Liver (tissue), 3 donors: ENCODE measurements around the gene KHK.

Experiments
- ATF3 ChIP-seq: IDR thresholded peaks from 2 replicates; pipeline ENCODE4 v1.6.1; 2016; ENCODE audit warnings: antibody characterized with exemption
- CTCF ChIP-seq: fragments of 150-350 bp; IDR thresholded peaks from 2 replicates; pipeline ENCODE4 v1.5.1; 2017; ENCODE audit warnings: improper control_type of control experiment, low read depth, low read length; ENCODE audit not compliant: missing input control
- GABPA ChIP-seq, 2 donors: IDR thresholded peaks in 1 of 2; conservative IDR thresholded peaks in 1 of 2; 2 replicates each; pipeline ENCODE4 v1.6.1; 2016; ENCODE audit warnings: antibody characterized with exemption in 2 of 2, mild to moderate bottlenecking in 1 of 2, moderate library complexity in 1 of 2
- MAX ChIP-seq: IDR thresholded peaks from 2 replicates; pipeline ENCODE4 v1.6.1; 2016; ENCODE audit warnings: antibody characterized with exemption
- REST ChIP-seq: IDR thresholded peaks from 2 replicates; pipeline ENCODE4 v1.6.1; 2016; ENCODE audit warnings: antibody characterized with exemption, mild to moderate bottlenecking
- YY1 ChIP-seq: IDR thresholded peaks from 2 replicates; pipeline ENCODE4 v1.6.1; 2016; ENCODE audit warnings: antibody characterized with exemption, mild to moderate bottlenecking
- ZBTB33 ChIP-seq: IDR thresholded peaks from 2 replicates; pipeline ENCODE4 v1.6.1; 2016; ENCODE audit warnings: antibody characterized with exemption
- donor health status: healthy.
- donor health status: healthy.

- TF ChIP-seq ZBTB33 (no peak), GABPA (IDR thresholded peaks at IDR 0.05 in 1 of 2, conservative IDR thresholded peaks at IDR 0.05 in 1 of 2) (no peak), CTCF (no peak), REST (no peak), MAX (no peak), YY1 (no peak), ATF3 (no peak)
Observed at GRCh38 chr2:27038012-27038411, 48.6 kb upstream of the KHK start.
